Ovary (tissue), 9 donors: ENCODE data around the gene GLRA2. TPM values are rescaled to one million over a fixed set of nuclear protein-coding genes. Genes with fewer than 3 reads are reported as not detected.

Experiments used
- DNase-seq, 5 donors: peaks; one replicate each; pipeline ENCODE4 v3.0.0-alpha.2; 2019 to 2020
- H3K27ac ChIP-seq, 2 donors: fragments of 200-600 bp; one replicate each; pipeline versions ENCODE4 v1.5.1 to v1.8.0; 2019 to 2022
- H3K27me3 ChIP-seq: fragments of 200-600 bp; one replicate; pipeline ENCODE4 v1.8.0; 2022
- H3K36me3 ChIP-seq: fragments of 200-600 bp; sonication (generic); one replicate; pipeline ENCODE4 v1.5.1; 2019
- H3K4me1 ChIP-seq: one replicate; pipeline ENCODE4 v1.8.1; 2013; ENCODE audit warnings: mild to moderate bottlenecking, moderate library complexity; ENCODE audit not compliant: insufficient read depth
- H3K4me3 ChIP-seq: fragments of 200-600 bp; sonication (generic); one replicate; pipeline ENCODE4 v1.5.1; 2017
- H3K9me3 ChIP-seq, 2 donors: fragments of 200-600 bp in 1 of 2; sonication (generic) in 1 of 2; one replicate each; pipeline versions ENCODE4 v1.5.1 to v1.8.1; 2013 to 2019; ENCODE audit warnings: mild to moderate bottlenecking in 1 of 2, moderate library complexity in 1 of 2
- CTCF ChIP-seq, 3 donors: fragments of 450-650 bp in 2 of 3; fragments of 200-600 bp in 1 of 3; IDR thresholded peaks; one replicate each; pipeline versions ENCODE4 v1.5.1 to v1.8.0; 2016 to 2022; ENCODE audit warnings: antibody characterized with exemption in 3 of 3, mild to moderate bottlenecking in 1 of 3
- EP300 ChIP-seq: sonication (generic); formaldehyde crosslinking; IDR thresholded peaks from one replicate; pipeline ENCODE4 v1.6.1; 2017; ENCODE audit warnings: antibody characterized with exemption
- POLR2A ChIP-seq: fragments of 450-650 bp; IDR thresholded peaks from one replicate; pipeline ENCODE4 v1.6.1; 2017; ENCODE audit warnings: antibody characterized with exemption, mild to moderate bottlenecking, moderate library complexity
- WGBS, 3 donors: extraction: QIAGEN DNeasy Blood & Tissue Kit in 1 of 3; methylation state at CpG; one replicate each; pipeline versions ENCODE4 v1.1.5 to v1.1.7; 2013 to 2017; 5-methylcytosine and 5-hydroxymethylcytosine counted together
- intact Hi-C, 4 donors: fragments of 100-400 bp; cut with DNase I; formaldehyde crosslinking; loops; one replicate each; pipeline versions ENCODE4 v1.11.0 to v1.15.1; 2022 to 2023
- polyA plus RNA-seq, 2 donors: library from polyadenylated mRNA; stranded (reverse); fragments of 200-250 nt in 1 of 2; fragments of 350-450 nt in 1 of 2; fragmentation: Illumina TruSeq in 1 of 2; extraction: RNeasy Lipid Tissue Mini Kit (QIAGEN cat#74804) in 1 of 2; gene quantifications; one replicate each; pipeline ENCODE4 v1.2.3, GENCODE V29; 2013 to 2014
- total RNA-seq, 7 donors: library from RNA; depleted of rRNA in 2 of 7; stranded (reverse); fragments of >200 nt in 2 of 7; fragmentation: NEBNext Ultra II Directional in 3 of 7; extraction: Animal tissue kit (Norgen Biotek cat#: 25700) in 3 of 7; gene quantifications; one replicate each; pipeline versions ENCODE4 v1.1.0 to v1.2.4, GENCODE V29; 2016 to 2023
- donor health status: DM: no; HTN: no; CAD: no; lungs with moderate emphysema.
- donor health status: DM: no; HTN: no; CAD: no.
- donor health status: Bipolar disorder and iron deficiency.
- donor health status: DM: yes; HTN: yes; CAD: no.
- donor health status: DM: no; HTN: no; CAD: no.
- donor health status: DM: yes; HTN: yes; CAD: no.

Gene GLRA2
- total and polyA plus RNA-seq, 9 donors, result 0.10 to 0.37 (median 0.22) TPM; not detected in 5

DNA sequence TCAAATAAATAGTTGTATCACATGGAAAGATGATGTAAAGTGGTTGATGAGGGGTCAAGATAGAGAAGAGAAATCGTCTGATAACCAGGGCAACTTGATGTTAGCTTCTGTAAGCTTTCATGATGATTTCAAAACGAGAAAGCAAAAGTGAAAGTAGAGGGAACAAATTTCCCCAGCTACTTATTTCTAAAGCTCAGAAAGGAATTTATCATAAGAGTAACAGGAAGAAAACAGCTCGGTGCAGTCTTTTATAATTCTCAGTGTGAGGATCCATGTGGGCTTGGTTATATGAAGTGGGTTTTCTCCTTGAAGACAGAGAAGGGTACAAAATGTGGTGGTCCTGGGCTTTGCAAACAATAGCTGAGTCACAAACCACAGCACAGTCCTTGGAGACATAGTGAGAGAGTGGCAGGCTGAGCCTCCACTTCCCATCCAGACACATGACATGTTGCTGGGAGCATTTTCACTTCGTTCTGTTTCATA is 32.1 kb upstream of the GLRA2 start:
- H3K27ac ChIP-seq, result peak overlapping the region in 1 of 2 donors; percentile 71
- H3K27me3 ChIP-seq, result no peaks in the 10 kb centered on the region
- no peak for DNase-seq
- no peaks in the 10 kb centered on the region for H3K9me3 ChIP-seq
- 5 to 12% (median 10%) methylated on average over 4 of the region's 4 CpGs for WGBS, 3 donors
- TF ChIP-seq CTCF (IDR thresholded peaks at IDR 0.05), result no peak
- TF ChIP-seq POLR2A, result no peak
- no peak for TF ChIP-seq EP300
- no peaks in the 10 kb centered on the region for H3K4me1 ChIP-seq
- peak overlapping the region; percentile 11 for H3K4me3 ChIP-seq
- intact Hi-C loops, result no loop called here
- no peaks in the 10 kb centered on the region for H3K36me3 ChIP-seq

- WGBS, 3 donors, result 42 to 48% (median 47%) methylated on average over 5 of the region's 5 CpGs
- no peak overlapping the region for H3K4me3 ChIP-seq
- peaks cover 3% of the 10 kb centered on the region for H3K4me1 ChIP-seq
- H3K27ac ChIP-seq, result no peak overlapping the region
- no peaks in the 10 kb centered on the region for H3K9me3 ChIP-seq
- TF ChIP-seq CTCF (IDR thresholded peaks at IDR 0.05) (no peak), EP300 (no peak), POLR2A (no peak)
- peak; percentile 27 to 48 (median 43) for DNase-seq
- H3K36me3 ChIP-seq, result no peaks in the 10 kb centered on the region
- intact Hi-C loops, result no loop called here
- no peaks in the 10 kb centered on the region for H3K27me3 ChIP-seq
These were observed 28.0 kb upstream of the GLRA2 start for GRCh38 chrX:14501327-14501726.

- Histone ChIP-seq H3K36me3 (no peaks in the 10 kb centered on the region), H3K4me1 (peaks cover 6% of the 10 kb centered on the region), H3K4me3 (no peak overlapping the region), H3K27ac (peak overlapping the region in 1 of 2 donors; percentile 51), H3K27me3 (no peaks in the 10 kb centered on the region), H3K9me3 (no peaks in the 10 kb centered on the region)
- 55 to 65% (median 59%) methylated on average over 1 of the region's 1 CpG for WGBS, 3 donors
- intact Hi-C loops, result no loop called here
- DNase-seq, result no peak
- TF ChIP-seq EP300, result no peak
- TF ChIP-seq CTCF (IDR thresholded peaks at IDR 0.05), result no peak
- TF ChIP-seq POLR2A, result no peak
These were observed 24.3 kb upstream of the GLRA2 start for GRCh38 chrX:14504960-14505538.

GRCh38 chrX:14505648-14506047 is 23.7 kb upstream of the GLRA2 start:
- Histone ChIP-seq H3K9me3 (no peaks in the 10 kb centered on the region), H3K27ac (peak overlapping the region in 1 of 2 donors; percentile 51), H3K27me3 (no peaks in the 10 kb centered on the region), H3K4me3 (no peak overlapping the region), H3K36me3 (no peaks in the 10 kb centered on the region), H3K4me1 (peaks cover 6% of the 10 kb centered on the region)
- WGBS, 3 donors, result 16 to 48% (median 30%) methylated on average over 1 of the region's 1 CpG
- TF ChIP-seq CTCF (IDR thresholded peaks at IDR 0.05), result no peak
- no peak for TF ChIP-seq POLR2A
- TF ChIP-seq EP300, result no peak
- intact Hi-C loops, result no loop called here
- peak; percentile 16 to 68 (median 32) for DNase-seq
